HG02870 (cell line): Measurements from ENCODE around the gene FIGNL1.

Experiments
- ATAC-seq: cut with Tn5 transposase; IDR thresholded peaks from one replicate; pipeline ENCODE4 v1.9.1; 2021; ENCODE audit warnings: mild to moderate bottlenecking, moderate library complexity; ENCODE audit not compliant: unreplicated experiment

The FIGNL1 gene

GRCh38 chr7:50428911-50429310, 21.2 kb downstream of the FIGNL1 start:
- no peak for ATAC-seq

- ATAC-seq = no peak
These were observed 22.6 kb downstream of the FIGNL1 start for GRCh38 chr7:50427518-50427917.

GRCh38 chr7:50426280-50427045, 23.7 kb downstream of the FIGNL1 start:
- ATAC-seq = no peak

- ATAC-seq = no peak
These were observed 24.8 kb downstream of the FIGNL1 start for GRCh38 chr7:50425318-50425717.

- ATAC-seq = no peak
These were observed 26.3 kb downstream of the FIGNL1 start for GRCh38 chr7:50423860-50424259.

GRCh38 chr7:50422858-50423257, 27.3 kb downstream of the FIGNL1 start:
- no peak for ATAC-seq

GRCh38 chr7:50421043-50421442, 29.1 kb downstream of the FIGNL1 start:
- ATAC-seq = no peak

GRCh38 chr7:50418526-50419290, 31.4 kb downstream of the FIGNL1 start:
- no peak for ATAC-seq

- ATAC-seq = peak; percentile 76
These were observed 32.0 kb downstream of the FIGNL1 start for GRCh38 chr7:50418086-50418515.

GRCh38 chr7:50416527-50417182, 33.5 kb downstream of the FIGNL1 start:
- peak; percentile 79 for ATAC-seq

- no peak for ATAC-seq
These were observed 34.2 kb downstream of the FIGNL1 start for GRCh38 chr7:50415844-50416364.

- ATAC-seq = no peak
These were observed 36.6 kb downstream of the FIGNL1 start for GRCh38 chr7:50413561-50413960.

GRCh38 chr7:50412973-50413372, 37.2 kb downstream of the FIGNL1 start:
- ATAC-seq = no peak

- peak; percentile 32 for ATAC-seq
These were observed 38.8 kb downstream of the FIGNL1 start for GRCh38 chr7:50411332-50411731.

GRCh38 chr7:50409856-50410745, 40.0 kb downstream of the FIGNL1 start:
- peak; percentile 40 for ATAC-seq

- no peak for ATAC-seq
These were observed 43.2 kb downstream of the FIGNL1 start for GRCh38 chr7:50406935-50407334.

GRCh38 chr7:50405221-50405620, 44.9 kb downstream of the FIGNL1 start:
- no peak for ATAC-seq

GRCh38 chr7:50404392-50404791, 45.8 kb downstream of the FIGNL1 start:
- ATAC-seq = no peak

- ATAC-seq = no peak
These were observed 50.0 kb downstream of the FIGNL1 start for GRCh38 chr7:50400114-50400513.

GRCh38 chr7:50399635-50400034, 50.5 kb downstream of the FIGNL1 start:
- ATAC-seq = no peak
